ENCODE measurements around the gene ZNFX1. TPM values are rescaled to one million over a fixed set of nuclear protein-coding genes. Genes with fewer than 3 reads are reported as not detected.
A peak's percentile ranks its signal among the peaks of the same experiment; 100 is the strongest.

ZNFX1 gene
- total RNA-seq, 4 donors from 2014 or later = 28.7 to 34.9 (median 31.1) TPM

- in situ Hi-C loops (cut with MboI; ENCODE audit: low sequenced_read_pairs in 4 of 4) (no loop called here), intact Hi-C loops (cut with DNase I; ENCODE audit: low total_unique reads) (no loop called here)
- no peak for DNase-seq
Measured at GRCh38 chr20:49245921-49246740, 31.7 kb downstream of the ZNFX1 start.

DNA sequence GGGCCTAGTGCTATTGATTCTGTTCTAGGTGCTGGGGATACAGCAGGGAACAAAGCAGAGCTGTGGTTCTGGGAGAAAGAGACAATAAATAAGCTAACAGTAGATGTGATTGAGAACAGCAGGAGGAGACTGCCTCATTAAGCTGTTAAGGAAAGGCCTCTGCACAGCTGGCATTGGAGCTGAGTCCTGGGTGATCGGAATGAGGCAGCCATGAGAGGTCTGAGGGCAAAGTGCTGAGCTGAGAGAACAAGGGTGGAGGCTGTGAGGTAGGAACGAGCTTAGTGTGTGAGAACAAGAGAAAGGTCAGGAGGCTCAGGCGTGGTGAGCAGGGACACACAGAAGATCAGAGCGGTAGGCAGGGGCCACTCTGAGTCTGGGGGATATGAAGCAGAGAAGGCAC is 40.3 kb downstream of the ZNFX1 start:
- in situ Hi-C loops (cut with MboI; ENCODE audit: low sequenced_read_pairs in 4 of 4) (no loop called here), intact Hi-C loops (cut with DNase I; ENCODE audit: low total_unique reads) (no loop called here)
- DNase-seq (no peak), ATAC-seq (no peak)
- Histone ChIP-seq H3K27me3 (no peaks in the 10 kb centered on the region), H3K27ac (no peak overlapping the region), H3K4me3 (no peak overlapping the region), H3K9me3 (no peaks in the 10 kb centered on the region), H3K4me1 (no peaks in the 10 kb centered on the region), H3K36me3 (peaks cover 12 to 100% of the 10 kb centered on the region in 2 donors)
- TF ChIP-seq, protein P1, sequence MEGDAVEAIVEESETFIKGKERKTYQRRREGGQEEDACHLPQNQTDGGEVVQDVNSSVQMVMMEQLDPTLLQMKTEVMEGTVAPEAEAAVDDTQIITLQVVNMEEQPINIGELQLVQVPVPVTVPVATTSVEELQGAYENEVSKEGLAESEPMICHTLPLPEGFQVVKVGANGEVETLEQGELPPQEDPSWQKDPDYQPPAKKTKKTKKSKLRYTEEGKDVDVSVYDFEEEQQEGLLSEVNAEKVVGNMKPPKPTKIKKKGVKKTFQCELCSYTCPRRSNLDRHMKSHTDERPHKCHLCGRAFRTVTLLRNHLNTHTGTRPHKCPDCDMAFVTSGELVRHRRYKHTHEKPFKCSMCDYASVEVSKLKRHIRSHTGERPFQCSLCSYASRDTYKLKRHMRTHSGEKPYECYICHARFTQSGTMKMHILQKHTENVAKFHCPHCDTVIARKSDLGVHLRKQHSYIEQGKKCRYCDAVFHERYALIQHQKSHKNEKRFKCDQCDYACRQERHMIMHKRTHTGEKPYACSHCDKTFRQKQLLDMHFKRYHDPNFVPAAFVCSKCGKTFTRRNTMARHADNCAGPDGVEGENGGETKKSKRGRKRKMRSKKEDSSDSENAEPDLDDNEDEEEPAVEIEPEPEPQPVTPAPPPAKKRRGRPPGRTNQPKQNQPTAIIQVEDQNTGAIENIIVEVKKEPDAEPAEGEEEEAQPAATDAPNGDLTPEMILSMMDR (IDR thresholded peaks at IDR 0.05 in 4 of 5, conservative IDR thresholded peaks at IDR 0.05 in 1 of 5) = no peak

More at GRCh38 chr20:49245921-49246740, 31.7 kb downstream of the ZNFX1 start:
- Histone ChIP-seq H3K9me3 (no peaks in the 10 kb centered on the region), H3K27ac (no peak overlapping the region), H3K4me1 (no peaks in the 10 kb centered on the region), H3K36me3 (peaks cover 4 to 100% of the 10 kb centered on the region in 2 donors), H3K4me3 (no peak overlapping the region), H3K27me3 (no peaks in the 10 kb centered on the region)
- ATAC-seq = peak; percentile 47 to 55
- TF ChIP-seq, protein P1 (IDR thresholded peaks at IDR 0.05 in 4 of 5, conservative IDR thresholded peaks at IDR 0.05 in 1 of 5) = peak; percentile 13 to 53 (median 34)
- no peak for TF ChIP-seq POLR2A (IDR thresholded peaks at IDR 0.05)

DNA sequence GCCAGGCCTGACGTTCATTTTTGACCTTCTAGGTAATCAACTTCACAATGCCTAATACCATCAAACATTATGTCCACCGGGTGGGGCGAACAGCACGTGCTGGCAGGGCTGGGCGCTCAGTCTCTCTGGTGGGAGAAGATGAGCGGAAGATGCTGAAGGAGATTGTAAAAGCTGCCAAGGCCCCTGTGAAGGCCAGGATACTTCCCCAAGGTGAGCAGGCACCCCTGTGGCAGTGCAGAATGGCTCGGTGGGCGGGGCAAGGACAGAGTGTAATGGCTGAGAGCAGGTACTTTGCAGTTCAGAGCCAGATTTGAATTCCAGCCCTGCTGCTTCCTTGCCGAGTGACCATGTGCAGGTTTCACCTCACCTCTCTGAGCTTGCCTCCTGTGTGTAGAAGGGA is 41.6 kb downstream of the ZNFX1 start:
- ATAC-seq (no peak), DNase-seq (no peak)
- H3K27me3 ChIP-seq = no peaks in the 10 kb centered on the region
- intact Hi-C loops (cut with DNase I; ENCODE audit: low total_unique reads) = no loop called here
- TF ChIP-seq POLR2A (IDR thresholded peaks at IDR 0.05) = no peak
- TF ChIP-seq, protein P1 (IDR thresholded peaks at IDR 0.05 in 4 of 5, conservative IDR thresholded peaks at IDR 0.05 in 1 of 5) = no peak
- H3K36me3 ChIP-seq = peaks cover 12 to 100% of the 10 kb centered on the region in 2 donors
- H3K9me3 ChIP-seq = no peaks in the 10 kb centered on the region
- no peaks in the 10 kb centered on the region for H3K4me1 ChIP-seq
- no peak overlapping the region for H3K27ac ChIP-seq
- H3K4me3 ChIP-seq = no peak overlapping the region
- in situ Hi-C loops (cut with MboI; ENCODE audit: low sequenced_read_pairs in 4 of 4) = no loop called here

GRCh38 chr20:49234831-49235230 is 43.0 kb downstream of the ZNFX1 start:
- intact Hi-C loops (cut with DNase I; ENCODE audit: low total_unique reads) (loop anchor here (5.0 kb wide), 1 partner anchor 37 kb away; no protein-coding TSS in a partner anchor), in situ Hi-C loops (cut with MboI; ENCODE audit: low sequenced_read_pairs in 4 of 4) (no loop called here)
- DNase-seq (no peak), ATAC-seq (no peak)
- Histone ChIP-seq H3K4me3 (no peak overlapping the region), H3K27me3 (no peaks in the 10 kb centered on the region), H3K4me1 (no peaks in the 10 kb centered on the region), H3K9me3 (no peaks in the 10 kb centered on the region), H3K36me3 (peaks cover 11 to 100% of the 10 kb centered on the region in 2 donors), H3K27ac (no peak overlapping the region)
- TF ChIP-seq, protein P1 (IDR thresholded peaks at IDR 0.05 in 4 of 5, conservative IDR thresholded peaks at IDR 0.05 in 1 of 5) = no peak
- no peak for TF ChIP-seq POLR2A (IDR thresholded peaks at IDR 0.05)

Data from gastrocnemius medialis (tissue), 4 donors.